ENCODE data around the gene ALG9. TPM values are rescaled to one million over a fixed set of nuclear protein-coding genes. Genes with fewer than 3 reads are reported as not detected.

The ALG9 gene
- total RNA-seq, 4 donors from 2014 or later = 26.7 to 33.9 (median 31.1) TPM

GRCh38 chr11:111814557-111815320 lies 56.6 kb downstream of the ALG9 start:
- Histone ChIP-seq H3K9me3 (no peaks in the 10 kb centered on the region), H3K27me3 (no peaks in the 10 kb centered on the region), H3K27ac (peak overlapping the region; percentile 65 to 85 (median 70)), H3K4me1 (peaks cover 4 to 19% (median 7%) of the 10 kb centered on the region in 3 donors), H3K36me3 (peaks cover 0 to 4% of the 10 kb centered on the region in 2 donors), H3K4me3 (no peak overlapping the region)
- WGBS, 2 donors (ENCODE audit: low coverage in 1 of 2) = 60 to 65% methylated on average over 7 to 8 of the region's 8 CpGs
- peak; percentile 46 for ATAC-seq
- peak; percentile 27 for TF ChIP-seq EP300 (IDR thresholded peaks at IDR 0.05)
- peak; percentile 49 for TF ChIP-seq POLR2AphosphoS5 (IDR thresholded peaks at IDR 0.05)
- TF ChIP-seq CTCF (IDR thresholded peaks at IDR 0.05) = no peak

GRCh38 chr11:111814106-111814505 lies 57.3 kb downstream of the ALG9 start:
- H3K27me3 ChIP-seq = no peaks in the 10 kb centered on the region
- H3K36me3 ChIP-seq = peaks cover 0 to 9% of the 10 kb centered on the region in 2 donors
- WGBS, 2 donors (ENCODE audit: low coverage in 1 of 2) = 50 to 71% methylated on average over 1 of the region's 1 CpG
- H3K4me3 ChIP-seq = no peak overlapping the region
- TF ChIP-seq CTCF (IDR thresholded peaks at IDR 0.05) (no peak), EP300 (IDR thresholded peaks at IDR 0.05) (no peak), POLR2A (IDR thresholded peaks at IDR 0.05) (no peak), POLR2AphosphoS5 (IDR thresholded peaks at IDR 0.05) (no peak)
- H3K4me1 ChIP-seq = peaks cover 0 to 13% (median 5%) of the 10 kb centered on the region in 3 donors
- no peaks in the 10 kb centered on the region for H3K9me3 ChIP-seq
- ATAC-seq = no peak
- peak overlapping the region; percentile 65 to 85 (median 70) for H3K27ac ChIP-seq

- TF ChIP-seq POLR2AphosphoS5 (IDR thresholded peaks at IDR 0.05) (no peak), CTCF (IDR thresholded peaks at IDR 0.05) (no peak), EP300 (IDR thresholded peaks at IDR 0.05) (no peak), POLR2A (IDR thresholded peaks at IDR 0.05) (no peak)
- Histone ChIP-seq H3K4me1 (peaks cover 0 to 8% (median 5%) of the 10 kb centered on the region in 3 donors), H3K9me3 (no peaks in the 10 kb centered on the region), H3K27me3 (no peaks in the 10 kb centered on the region), H3K36me3 (peaks cover 0 to 27% of the 10 kb centered on the region in 2 donors), H3K27ac (no peak overlapping the region), H3K4me3 (no peak overlapping the region)
- WGBS, 2 donors (ENCODE audit: low coverage in 1 of 2) = 100% methylated on average over 1 to 2 of the region's 2 CpGs
- no peak for ATAC-seq
Observed at GRCh38 chr11:111812211-111812610, 59.2 kb downstream of the ALG9 start.

GRCh38 chr11:111811445-111811844 lies 59.9 kb downstream of the ALG9 start:
- WGBS, 2 donors (ENCODE audit: low coverage in 1 of 2) = 92 to 98% methylated on average over 2 of the region's 2 CpGs
- TF ChIP-seq POLR2A (IDR thresholded peaks at IDR 0.05) = no peak
- no peak for TF ChIP-seq CTCF (IDR thresholded peaks at IDR 0.05)
- TF ChIP-seq POLR2AphosphoS5 (IDR thresholded peaks at IDR 0.05) = no peak
- TF ChIP-seq EP300 (IDR thresholded peaks at IDR 0.05) = no peak
- Histone ChIP-seq H3K36me3 (peaks cover 0 to 32% of the 10 kb centered on the region in 2 donors), H3K4me1 (peaks cover 0 to 8% (median 5%) of the 10 kb centered on the region in 3 donors), H3K27me3 (no peaks in the 10 kb centered on the region), H3K4me3 (no peak overlapping the region), H3K27ac (no peak overlapping the region), H3K9me3 (no peaks in the 10 kb centered on the region)
- no peak for ATAC-seq

- Histone ChIP-seq H3K27ac (no peak overlapping the region), H3K9me3 (no peaks in the 10 kb centered on the region), H3K4me1 (no peaks in the 10 kb centered on the region), H3K4me3 (no peak overlapping the region), H3K27me3 (no peaks in the 10 kb centered on the region), H3K36me3 (peaks cover 0 to 56% of the 10 kb centered on the region in 2 donors)
- ATAC-seq = no peak
- no peak for TF ChIP-seq POLR2A (IDR thresholded peaks at IDR 0.05)
- no peak for TF ChIP-seq POLR2AphosphoS5 (IDR thresholded peaks at IDR 0.05)
- no peak for TF ChIP-seq EP300 (IDR thresholded peaks at IDR 0.05)
- 88 to 100% methylated on average over 1 to 2 of the region's 2 CpGs for WGBS, 2 donors (ENCODE audit: low coverage in 1 of 2)
Observed at GRCh38 chr11:111808834-111809233, 62.5 kb downstream of the ALG9 start.
